D721Med (cell line): ENCODE data around the gene THSD7B.

Source experiments
- DNase-seq: peaks from one replicate; pipeline ENCODE4 v3.0.0; 2011; ENCODE audit warnings: low spot score; ENCODE audit not compliant: insufficient read length
- FAIRE-seq: peaks from 2 replicates; lab custom pipeline; 2011; peaks lifted over from hg19 to GRCh38; lab: Jason Lieb, UNC
- TF ChIP-seq, protein P1 (sequence below): IDR thresholded peaks from 2 replicates; pipeline ENCODE4 v1.5.1; 2012; ENCODE audit warnings: mild to moderate bottlenecking, control low read depth; ENCODE audit not compliant: insufficient read depth; ENCODE audit errors: missing control alignments

THSD7B gene

GRCh38 chr2:136894007-136894634 lies 128.8 kb downstream of the THSD7B start:
- no peak for FAIRE-seq
- DNase-seq, result no peak
- TF ChIP-seq, protein P1, sequence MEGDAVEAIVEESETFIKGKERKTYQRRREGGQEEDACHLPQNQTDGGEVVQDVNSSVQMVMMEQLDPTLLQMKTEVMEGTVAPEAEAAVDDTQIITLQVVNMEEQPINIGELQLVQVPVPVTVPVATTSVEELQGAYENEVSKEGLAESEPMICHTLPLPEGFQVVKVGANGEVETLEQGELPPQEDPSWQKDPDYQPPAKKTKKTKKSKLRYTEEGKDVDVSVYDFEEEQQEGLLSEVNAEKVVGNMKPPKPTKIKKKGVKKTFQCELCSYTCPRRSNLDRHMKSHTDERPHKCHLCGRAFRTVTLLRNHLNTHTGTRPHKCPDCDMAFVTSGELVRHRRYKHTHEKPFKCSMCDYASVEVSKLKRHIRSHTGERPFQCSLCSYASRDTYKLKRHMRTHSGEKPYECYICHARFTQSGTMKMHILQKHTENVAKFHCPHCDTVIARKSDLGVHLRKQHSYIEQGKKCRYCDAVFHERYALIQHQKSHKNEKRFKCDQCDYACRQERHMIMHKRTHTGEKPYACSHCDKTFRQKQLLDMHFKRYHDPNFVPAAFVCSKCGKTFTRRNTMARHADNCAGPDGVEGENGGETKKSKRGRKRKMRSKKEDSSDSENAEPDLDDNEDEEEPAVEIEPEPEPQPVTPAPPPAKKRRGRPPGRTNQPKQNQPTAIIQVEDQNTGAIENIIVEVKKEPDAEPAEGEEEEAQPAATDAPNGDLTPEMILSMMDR, result no peak

DNA sequence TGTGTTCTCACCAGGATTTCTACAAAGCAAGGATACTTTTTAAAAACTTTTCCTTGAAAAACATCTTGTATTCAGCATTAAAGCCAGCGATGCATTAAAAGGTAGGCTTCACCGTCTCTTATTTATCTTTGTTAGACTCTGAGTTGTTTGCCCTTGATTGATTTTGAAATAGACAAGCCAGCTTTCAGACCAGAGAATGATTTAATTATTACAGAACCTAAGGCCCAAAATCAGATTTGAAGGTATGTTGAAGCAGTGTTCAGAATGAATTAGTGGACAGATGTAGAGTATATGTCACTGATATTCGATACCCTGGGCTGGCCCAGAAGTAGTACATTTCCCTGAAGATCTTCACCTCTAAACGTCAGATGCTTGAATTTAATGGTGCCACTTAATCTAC lies 136.4 kb downstream of the THSD7B start:
- FAIRE-seq, result no peak
- TF ChIP-seq, protein P1, result no peak
- DNase-seq, result no peak

DNA sequence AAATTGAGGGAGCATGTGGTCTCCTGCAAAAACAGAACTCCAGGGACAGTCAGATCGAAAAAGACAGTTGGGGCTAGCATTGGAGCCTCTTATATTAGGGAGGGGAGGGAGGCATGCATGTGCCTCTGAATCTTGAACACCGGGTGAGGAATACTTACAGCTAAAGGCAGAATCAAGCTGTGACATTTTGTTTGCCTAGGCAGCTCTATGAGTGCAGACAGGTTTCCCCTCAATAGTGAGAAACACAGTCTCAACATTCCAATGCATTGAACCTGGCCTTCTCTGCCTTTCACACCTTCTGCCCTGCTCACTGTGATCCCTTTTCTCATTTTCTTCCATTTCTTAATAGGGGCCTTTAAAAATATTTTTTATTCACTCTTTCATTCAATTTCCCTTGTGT lies 140.4 kb downstream of the THSD7B start:
- TF ChIP-seq, protein P1, result no peak
- FAIRE-seq (no peak), DNase-seq (no peak)

DNA sequence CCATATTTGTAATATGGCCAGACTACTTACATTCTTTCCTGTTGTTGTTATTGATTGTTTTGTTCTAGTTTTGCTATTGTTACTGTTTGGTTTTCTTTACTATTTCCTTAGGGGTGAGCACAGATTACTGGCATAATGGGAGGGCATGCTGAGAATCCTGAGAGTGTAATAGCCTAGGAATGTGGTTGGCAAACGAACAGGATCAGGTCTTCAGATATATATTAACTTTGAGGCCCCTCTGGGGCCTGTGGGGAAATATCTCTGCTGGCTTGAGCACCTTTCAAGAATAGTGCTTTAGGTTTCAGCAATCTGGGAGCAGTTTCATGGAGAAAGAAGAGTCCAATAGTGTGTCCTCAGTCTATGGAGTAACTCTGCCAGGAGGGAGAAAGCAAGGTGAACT lies 144.4 kb downstream of the THSD7B start:
- FAIRE-seq (no peak), DNase-seq (no peak)
- TF ChIP-seq, protein P1, result no peak

GRCh38 chr2:136916131-136916530 lies 150.8 kb downstream of the THSD7B start:
- no peak for FAIRE-seq
- DNase-seq, result no peak

DNA sequence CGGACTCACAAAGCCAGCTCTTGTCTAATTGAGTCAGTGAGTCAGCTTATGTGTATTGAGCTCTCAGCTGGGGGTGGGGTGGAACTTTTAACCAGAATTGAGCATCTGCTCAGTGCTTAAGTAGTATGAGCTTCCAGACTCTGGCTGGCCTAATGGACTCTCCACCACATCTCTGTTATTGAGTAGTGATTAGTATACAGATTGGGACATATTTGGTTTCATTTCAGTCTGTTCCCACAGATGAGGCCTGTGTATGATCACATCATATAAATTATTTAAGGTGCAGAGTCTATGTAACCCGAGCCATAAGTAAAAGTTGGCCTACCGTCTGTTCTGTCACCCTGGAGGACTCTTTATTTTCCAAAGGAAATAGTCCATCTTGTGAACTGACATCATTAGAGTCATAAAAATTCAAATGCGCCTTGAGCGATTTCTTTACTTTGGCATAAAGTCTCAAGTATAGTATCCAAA lies 152.1 kb downstream of the THSD7B start:
- no peak for DNase-seq
- FAIRE-seq, result no peak
- TF ChIP-seq, protein P1, result no peak

More at GRCh38 chr2:136916131-136916530, 150.8 kb downstream of the THSD7B start:
- TF ChIP-seq, protein P1, result no peak

- DNase-seq (no peak), FAIRE-seq (no peak)
These were observed 154.3 kb downstream of the THSD7B start for GRCh38 chr2:136919682-136920081.

More at GRCh38 chr2:136919682-136920081, 154.3 kb downstream of the THSD7B start:
- TF ChIP-seq, protein P1, result no peak
